HEK293 (cell line): ENCODE results near the gene PLA2G4C.

Experiments
- GLIS1 ChIP-seq: fragments of 450-650 bp; formaldehyde crosslinking; IDR thresholded peaks from 2 replicates; pipeline ENCODE4 v1.5.1; 2016; ENCODE audit warnings: missing biosample characterization, missing genetic modification characterization
- KLF9 ChIP-seq: fragments of 450-650 bp; formaldehyde crosslinking; IDR thresholded peaks from 2 replicates; pipeline ENCODE4 v1.5.1; 2016; ENCODE audit warnings: missing biosample characterization, missing genetic modification characterization, low read depth
- ZNF121 ChIP-seq: fragments of 450-650 bp; formaldehyde crosslinking; IDR thresholded peaks from 2 replicates; pipeline ENCODE4 v1.5.1; 2016; ENCODE audit warnings: missing biosample characterization, missing genetic modification characterization
- ZNF174 ChIP-seq: fragments of 450-650 bp; formaldehyde crosslinking; IDR thresholded peaks from 2 replicates; pipeline ENCODE4 v1.5.0; 2017; ENCODE audit warnings: missing biosample characterization, mild to moderate bottlenecking, missing genetic modification characterization
- ZNF221 ChIP-seq: fragments of 450-650 bp; formaldehyde crosslinking; IDR thresholded peaks from 2 replicates; pipeline ENCODE4 v1.5.1; 2017; ENCODE audit warnings: missing biosample characterization, missing genetic modification characterization, borderline replicate concordance
- ZSCAN4 ChIP-seq: fragments of 450-650 bp; formaldehyde crosslinking; IDR thresholded peaks from 2 replicates; pipeline ENCODE4 v1.5.1; 2017; ENCODE audit warnings: missing biosample characterization, missing genetic modification characterization
- TF ChIP-seq, protein P1 (sequence below): fragments of 450-650 bp; formaldehyde crosslinking; IDR thresholded peaks from 2 replicates; pipeline ENCODE4 v1.5.1; 2016; ENCODE audit warnings: missing biosample characterization, missing genetic modification characterization

GRCh38 chr19:48051335-48052033 is 59.1 kb downstream of the PLA2G4C start:
- TF ChIP-seq, protein P1, sequence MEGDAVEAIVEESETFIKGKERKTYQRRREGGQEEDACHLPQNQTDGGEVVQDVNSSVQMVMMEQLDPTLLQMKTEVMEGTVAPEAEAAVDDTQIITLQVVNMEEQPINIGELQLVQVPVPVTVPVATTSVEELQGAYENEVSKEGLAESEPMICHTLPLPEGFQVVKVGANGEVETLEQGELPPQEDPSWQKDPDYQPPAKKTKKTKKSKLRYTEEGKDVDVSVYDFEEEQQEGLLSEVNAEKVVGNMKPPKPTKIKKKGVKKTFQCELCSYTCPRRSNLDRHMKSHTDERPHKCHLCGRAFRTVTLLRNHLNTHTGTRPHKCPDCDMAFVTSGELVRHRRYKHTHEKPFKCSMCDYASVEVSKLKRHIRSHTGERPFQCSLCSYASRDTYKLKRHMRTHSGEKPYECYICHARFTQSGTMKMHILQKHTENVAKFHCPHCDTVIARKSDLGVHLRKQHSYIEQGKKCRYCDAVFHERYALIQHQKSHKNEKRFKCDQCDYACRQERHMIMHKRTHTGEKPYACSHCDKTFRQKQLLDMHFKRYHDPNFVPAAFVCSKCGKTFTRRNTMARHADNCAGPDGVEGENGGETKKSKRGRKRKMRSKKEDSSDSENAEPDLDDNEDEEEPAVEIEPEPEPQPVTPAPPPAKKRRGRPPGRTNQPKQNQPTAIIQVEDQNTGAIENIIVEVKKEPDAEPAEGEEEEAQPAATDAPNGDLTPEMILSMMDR: no peak
- TF ChIP-seq GLIS1 (no peak), ZNF221 (tag by site-specific recombination) (no peak), ZNF121 (tag by site-specific recombination) (no peak), ZNF174 (tag by site-specific recombination) (no peak), KLF9 (tag by site-specific recombination) (no peak), ZSCAN4 (tag by site-specific recombination) (no peak)
